Fibroblast of skin of left quadriceps (primary cell): ENCODE measurements around the gene KLRG1.

ENCODE experiments used
- DNase-seq, 2 experiments: peaks; one replicate each; pipeline ENCODE4 v3.0.0-alpha.2; 2013; ENCODE audit warnings: low read depth in 2 of 2

KLRG1 gene

GRCh38 chr12:9040484-9041186 is 51.3 kb downstream of the KLRG1 start:
- DNase-seq, result no peak

- DNase-seq, result no peak
These were observed 52.0 kb downstream of the KLRG1 start for GRCh38 chr12:9041321-9041720.

GRCh38 chr12:9043766-9044165 is 54.4 kb downstream of the KLRG1 start:
- no peak for DNase-seq

- no peak for DNase-seq
These were observed 57.8 kb downstream of the KLRG1 start for GRCh38 chr12:9047105-9047504.

DNA sequence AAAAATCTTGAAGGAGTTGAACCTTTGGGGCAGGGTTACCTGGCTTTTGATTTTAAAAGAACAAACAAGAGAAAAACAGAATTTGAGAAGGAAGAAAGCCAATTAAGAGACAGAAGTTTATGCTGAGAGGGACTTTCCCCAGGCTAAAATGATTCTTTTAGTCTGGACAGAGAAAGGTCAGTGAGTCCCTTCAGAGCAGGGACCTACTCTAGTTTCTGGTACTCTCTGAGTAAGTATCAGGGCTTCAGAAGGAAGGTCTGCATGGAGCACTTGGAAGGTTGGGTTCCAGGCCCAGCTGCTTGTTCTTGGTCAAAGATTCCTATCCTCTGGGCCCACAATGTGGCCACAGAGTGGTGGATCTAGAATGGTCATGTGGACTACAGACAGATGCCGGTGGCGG is 59.6 kb downstream of the KLRG1 start:
- DNase-seq, result no peak

GRCh38 chr12:9049520-9050133 is 60.3 kb downstream of the KLRG1 start:
- no peak for DNase-seq

DNA sequence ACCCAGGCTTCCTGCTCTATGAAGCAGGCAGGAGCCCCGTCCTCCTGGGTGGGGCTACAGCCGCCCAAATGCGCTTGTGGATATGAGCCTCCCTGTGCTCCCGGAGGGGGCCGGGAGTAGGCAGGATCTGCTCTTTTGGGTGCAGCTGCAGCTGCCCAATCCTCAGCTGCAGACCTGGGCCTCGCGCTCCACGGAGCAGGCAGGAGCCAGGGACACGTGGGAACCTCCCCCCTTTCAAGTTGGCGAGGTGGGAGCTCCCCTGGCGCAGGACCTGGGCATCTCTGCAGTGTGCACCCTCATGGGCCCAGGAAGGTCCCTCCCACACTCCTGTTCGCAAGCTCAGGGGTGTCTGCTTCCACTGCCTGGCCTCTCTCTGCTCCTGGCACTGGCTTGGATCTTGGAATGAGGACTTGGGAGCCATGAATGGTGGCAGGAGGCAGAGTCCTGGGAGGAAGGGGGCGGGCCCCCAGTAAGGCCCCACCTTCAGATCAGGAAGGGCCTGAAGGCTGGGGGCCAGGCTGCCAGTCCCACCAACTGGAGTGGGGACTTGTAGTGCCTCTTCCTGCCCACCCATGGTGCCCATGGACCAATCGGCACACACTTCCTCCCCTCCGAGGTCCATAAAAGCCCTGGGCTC is 61.3 kb downstream of the KLRG1 start:
- DNase-seq, result no peak

GRCh38 chr12:9051158-9051550 is 61.8 kb downstream of the KLRG1 start:
- no peak for DNase-seq

DNA sequence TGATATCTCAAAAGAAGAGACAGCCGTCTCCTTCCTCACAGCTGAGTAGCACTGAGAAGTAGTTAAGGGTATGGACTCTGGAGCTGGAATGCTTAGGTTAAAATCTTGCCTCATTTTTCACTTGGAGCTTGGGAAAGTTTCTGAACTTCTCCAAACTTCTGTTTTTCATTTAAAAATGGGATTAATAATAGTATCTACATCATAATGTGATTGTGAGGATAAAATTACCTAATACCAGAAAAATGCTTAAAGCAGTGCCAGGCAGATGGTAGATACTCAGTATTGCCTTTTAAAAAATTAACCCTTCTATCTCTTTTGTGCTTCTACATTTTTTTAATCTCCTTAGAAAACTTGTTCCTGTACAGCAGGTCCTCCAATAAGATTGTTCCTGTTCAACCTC is 63.3 kb downstream of the KLRG1 start:
- DNase-seq, result no peak
